ENCODE data around the gene RASSF4. TPM values are rescaled to one million over a fixed set of nuclear protein-coding genes. Genes with fewer than 3 reads are reported as not detected.

The RASSF4 gene
- polyA plus RNA-seq, 4 donors = 16.1 to 136 (median 51.8) TPM

- H3K36me3 ChIP-seq (ENCODE audit: control insufficient read depth in 3 of 3, insufficient read depth in 2 of 3, low read depth in 1 of 3, low read length in 3 of 3) = peaks cover 0 to 53% (median 5%) of the 10 kb centered on the region in 3 donors
- WGBS, 3 donors = 35 to 52% (median 36%) methylated on average over 18 of the region's 18 CpGs
- H3K4me1 ChIP-seq (ENCODE audit: control insufficient read depth in 3 of 3, insufficient read depth in 2 of 3, low read depth in 1 of 3, low read length in 2 of 3) = peaks cover 0 to 48% (median 15%) of the 10 kb centered on the region in 3 donors
- DNase-seq (peak; percentile 42), FAIRE-seq (no peak)
- H3K27ac ChIP-seq (ENCODE audit: low read depth in 1 of 3, low read length in 2 of 3) = peak overlapping the region in 1 of 3 donors; percentile 89
- no peaks in the 10 kb centered on the region for H3K9me3 ChIP-seq (ENCODE audit: control insufficient read depth in 2 of 2, insufficient read depth in 1 of 2, low read depth in 1 of 2, low read length in 1 of 2)
- H3K4me3 ChIP-seq (ENCODE audit: low read depth in 1 of 3, low read length in 3 of 3) = no peak overlapping the region
- no peaks in the 10 kb centered on the region for H3K27me3 ChIP-seq (ENCODE audit: control insufficient read depth in 3 of 3, insufficient read depth in 3 of 3, low read length in 3 of 3)
Measured at GRCh38 chr10:44973323-44974081, 13.9 kb downstream of the RASSF4 start.

- Histone ChIP-seq H3K36me3 (ENCODE audit: control insufficient read depth in 3 of 3, insufficient read depth in 2 of 3, low read depth in 1 of 3, low read length in 3 of 3) (peaks cover 0 to 53% (median 5%) of the 10 kb centered on the region in 3 donors), H3K9me3 (ENCODE audit: control insufficient read depth in 2 of 2, insufficient read depth in 1 of 2, low read depth in 1 of 2, low read length in 1 of 2) (no peaks in the 10 kb centered on the region), H3K27ac (ENCODE audit: low read depth in 1 of 3, low read length in 2 of 3) (peak overlapping the region; percentile 34 to 89 (median 57)), H3K4me3 (ENCODE audit: low read depth in 1 of 3, low read length in 3 of 3) (peak overlapping the region; percentile 20 to 56 (median 40)), H3K27me3 (ENCODE audit: control insufficient read depth in 3 of 3, insufficient read depth in 3 of 3, low read length in 3 of 3) (no peaks in the 10 kb centered on the region), H3K4me1 (ENCODE audit: control insufficient read depth in 3 of 3, insufficient read depth in 2 of 3, low read depth in 1 of 3, low read length in 2 of 3) (peaks cover 0 to 53% (median 15%) of the 10 kb centered on the region in 3 donors)
- WGBS, 3 donors = 23 to 40% (median 24%) methylated on average over 7 of the region's 7 CpGs
- no peak for FAIRE-seq
- DNase-seq = peak in 1 of 2 donors; percentile 42
Measured at GRCh38 chr10:44974082-44974627, 14.6 kb downstream of the RASSF4 start.

- WGBS, 3 donors = 3 to 5% (median 5%) methylated on average over 42 to 46 of the region's 46 CpGs
- Histone ChIP-seq H3K4me1 (ENCODE audit: control insufficient read depth in 3 of 3, insufficient read depth in 2 of 3, low read depth in 1 of 3, low read length in 2 of 3) (peaks cover 0 to 60% (median 15%) of the 10 kb centered on the region in 3 donors), H3K4me3 (ENCODE audit: low read depth in 1 of 3, low read length in 3 of 3) (peak overlapping the region; percentile 20 to 56 (median 40)), H3K27ac (ENCODE audit: low read depth in 1 of 3, low read length in 2 of 3) (peak overlapping the region; percentile 34 to 89 (median 57)), H3K27me3 (ENCODE audit: control insufficient read depth in 3 of 3, insufficient read depth in 3 of 3, low read length in 3 of 3) (no peaks in the 10 kb centered on the region), H3K9me3 (ENCODE audit: control insufficient read depth in 2 of 2, insufficient read depth in 1 of 2, low read depth in 1 of 2, low read length in 1 of 2) (no peaks in the 10 kb centered on the region), H3K36me3 (ENCODE audit: control insufficient read depth in 3 of 3, insufficient read depth in 2 of 3, low read depth in 1 of 3, low read length in 3 of 3) (peaks cover 0 to 50% (median 5%) of the 10 kb centered on the region in 3 donors)
- no peak for FAIRE-seq
- DNase-seq = peak; percentile 66 to 86
Measured at GRCh38 chr10:44974628-44975430, 15.2 kb downstream of the RASSF4 start.

GRCh38 chr10:44975431-44976331 lies 16.1 kb downstream of the RASSF4 start:
- FAIRE-seq (no peak), DNase-seq (peak in 1 of 2 donors; percentile 80)
- WGBS, 3 donors = 44 to 45% (median 45%) methylated on average over 10 of the region's 10 CpGs
- peaks cover 0 to 43% (median 5%) of the 10 kb centered on the region in 3 donors for H3K36me3 ChIP-seq (ENCODE audit: control insufficient read depth in 3 of 3, insufficient read depth in 2 of 3, low read depth in 1 of 3, low read length in 3 of 3)
- H3K27ac ChIP-seq (ENCODE audit: low read depth in 1 of 3, low read length in 2 of 3) = peak overlapping the region in 2 of 3 donors; percentile 46 to 51
- no peaks in the 10 kb centered on the region for H3K9me3 ChIP-seq (ENCODE audit: control insufficient read depth in 2 of 2, insufficient read depth in 1 of 2, low read depth in 1 of 2, low read length in 1 of 2)
- H3K4me3 ChIP-seq (ENCODE audit: low read depth in 1 of 3, low read length in 3 of 3) = peak overlapping the region in 1 of 3 donors; percentile 1
- H3K4me1 ChIP-seq (ENCODE audit: control insufficient read depth in 3 of 3, insufficient read depth in 2 of 3, low read depth in 1 of 3, low read length in 2 of 3) = peaks cover 0 to 68% (median 15%) of the 10 kb centered on the region in 3 donors
- H3K27me3 ChIP-seq (ENCODE audit: control insufficient read depth in 3 of 3, insufficient read depth in 3 of 3, low read length in 3 of 3) = no peaks in the 10 kb centered on the region

- no peaks in the 10 kb centered on the region for H3K9me3 ChIP-seq (ENCODE audit: control insufficient read depth in 2 of 2, insufficient read depth in 1 of 2, low read depth in 1 of 2, low read length in 1 of 2)
- H3K27me3 ChIP-seq (ENCODE audit: control insufficient read depth in 3 of 3, insufficient read depth in 3 of 3, low read length in 3 of 3) = no peaks in the 10 kb centered on the region
- FAIRE-seq (no peak), DNase-seq (no peak)
- peaks cover 0 to 77% (median 15%) of the 10 kb centered on the region in 3 donors for H3K4me1 ChIP-seq (ENCODE audit: control insufficient read depth in 3 of 3, insufficient read depth in 2 of 3, low read depth in 1 of 3, low read length in 2 of 3)
- H3K36me3 ChIP-seq (ENCODE audit: control insufficient read depth in 3 of 3, insufficient read depth in 2 of 3, low read depth in 1 of 3, low read length in 3 of 3) = peaks cover 0 to 36% (median 3%) of the 10 kb centered on the region in 3 donors
- peak overlapping the region in 1 of 3 donors; percentile 30 for H3K4me3 ChIP-seq (ENCODE audit: low read depth in 1 of 3, low read length in 3 of 3)
- 77 to 86% (median 79%) methylated on average over 9 of the region's 9 CpGs for WGBS, 3 donors
- H3K27ac ChIP-seq (ENCODE audit: low read depth in 1 of 3, low read length in 2 of 3) = peak overlapping the region in 1 of 3 donors; percentile 83
Measured at GRCh38 chr10:44976352-44977198, 17.0 kb downstream of the RASSF4 start.

GRCh38 chr10:44977287-44978212 lies 17.9 kb downstream of the RASSF4 start:
- H3K4me1 ChIP-seq (ENCODE audit: control insufficient read depth in 3 of 3, insufficient read depth in 2 of 3, low read depth in 1 of 3, low read length in 2 of 3) = peaks cover 0 to 78% (median 15%) of the 10 kb centered on the region in 3 donors
- 70 to 73% (median 72%) methylated on average over 25 of the region's 25 CpGs for WGBS, 3 donors
- FAIRE-seq (no peak), DNase-seq (no peak)
- peaks cover 0 to 35% (median 0%) of the 10 kb centered on the region in 3 donors for H3K36me3 ChIP-seq (ENCODE audit: control insufficient read depth in 3 of 3, insufficient read depth in 2 of 3, low read depth in 1 of 3, low read length in 3 of 3)
- peak overlapping the region in 2 of 3 donors; percentile 25 to 83 for H3K27ac ChIP-seq (ENCODE audit: low read depth in 1 of 3, low read length in 2 of 3)
- H3K9me3 ChIP-seq (ENCODE audit: control insufficient read depth in 2 of 2, insufficient read depth in 1 of 2, low read depth in 1 of 2, low read length in 1 of 2) = no peaks in the 10 kb centered on the region
- H3K27me3 ChIP-seq (ENCODE audit: control insufficient read depth in 3 of 3, insufficient read depth in 3 of 3, low read length in 3 of 3) = no peaks in the 10 kb centered on the region
- peak overlapping the region; percentile 14 to 44 (median 30) for H3K4me3 ChIP-seq (ENCODE audit: low read depth in 1 of 3, low read length in 3 of 3)

Data from small intestine (tissue), 7 donors.